ENCODE results near the gene LARP4B. TPM values are rescaled to one million over a fixed set of nuclear protein-coding genes. Genes with fewer than 3 reads are reported as not detected.

LARP4B gene
- total and polyA plus RNA-seq, 2 experiments from 2014 or later = 18.3 to 52.3 TPM

- TF ChIP-seq, protein P1, sequence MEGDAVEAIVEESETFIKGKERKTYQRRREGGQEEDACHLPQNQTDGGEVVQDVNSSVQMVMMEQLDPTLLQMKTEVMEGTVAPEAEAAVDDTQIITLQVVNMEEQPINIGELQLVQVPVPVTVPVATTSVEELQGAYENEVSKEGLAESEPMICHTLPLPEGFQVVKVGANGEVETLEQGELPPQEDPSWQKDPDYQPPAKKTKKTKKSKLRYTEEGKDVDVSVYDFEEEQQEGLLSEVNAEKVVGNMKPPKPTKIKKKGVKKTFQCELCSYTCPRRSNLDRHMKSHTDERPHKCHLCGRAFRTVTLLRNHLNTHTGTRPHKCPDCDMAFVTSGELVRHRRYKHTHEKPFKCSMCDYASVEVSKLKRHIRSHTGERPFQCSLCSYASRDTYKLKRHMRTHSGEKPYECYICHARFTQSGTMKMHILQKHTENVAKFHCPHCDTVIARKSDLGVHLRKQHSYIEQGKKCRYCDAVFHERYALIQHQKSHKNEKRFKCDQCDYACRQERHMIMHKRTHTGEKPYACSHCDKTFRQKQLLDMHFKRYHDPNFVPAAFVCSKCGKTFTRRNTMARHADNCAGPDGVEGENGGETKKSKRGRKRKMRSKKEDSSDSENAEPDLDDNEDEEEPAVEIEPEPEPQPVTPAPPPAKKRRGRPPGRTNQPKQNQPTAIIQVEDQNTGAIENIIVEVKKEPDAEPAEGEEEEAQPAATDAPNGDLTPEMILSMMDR (conservative IDR thresholded peaks at IDR 0.05; ENCODE audit: low read depth in 2 of 2) = no peak
- TF ChIP-seq CREB1 (CRISPR knock-in tag; IDR thresholded peaks at IDR 0.05; ENCODE audit: low read depth) (no peak), EZH2phosphoT487 (IDR thresholded peaks at IDR 0.05; ENCODE audit: unreplicated experiment) (no peak), STAT1 (IDR thresholded peaks at IDR 0.05; ENCODE audit: unreplicated experiment) (no peak), ETS1 (IDR thresholded peaks at IDR 0.05) (no peak), ZNF331 (CRISPR knock-in tag; IDR thresholded peaks at IDR 0.05; ENCODE audit: low read depth) (no peak), POLR2AphosphoS5 (IDR thresholded peaks at IDR 0.05; ENCODE audit: low read depth) (no peak), JUNB (IDR thresholded peaks at IDR 0.05; ENCODE audit: unreplicated experiment) (no peak), NANOG (IDR thresholded peaks at IDR 0.05; ENCODE audit: borderline replicate concordance) (no peak), EZH2 (IDR thresholded peaks at IDR 0.05; ENCODE audit: low read depth, unreplicated experiment) (no peak), ZNF114 (CRISPR knock-in tag; IDR thresholded peaks at IDR 0.05) (no peak)
- TF ChIP-seq, protein P2, sequence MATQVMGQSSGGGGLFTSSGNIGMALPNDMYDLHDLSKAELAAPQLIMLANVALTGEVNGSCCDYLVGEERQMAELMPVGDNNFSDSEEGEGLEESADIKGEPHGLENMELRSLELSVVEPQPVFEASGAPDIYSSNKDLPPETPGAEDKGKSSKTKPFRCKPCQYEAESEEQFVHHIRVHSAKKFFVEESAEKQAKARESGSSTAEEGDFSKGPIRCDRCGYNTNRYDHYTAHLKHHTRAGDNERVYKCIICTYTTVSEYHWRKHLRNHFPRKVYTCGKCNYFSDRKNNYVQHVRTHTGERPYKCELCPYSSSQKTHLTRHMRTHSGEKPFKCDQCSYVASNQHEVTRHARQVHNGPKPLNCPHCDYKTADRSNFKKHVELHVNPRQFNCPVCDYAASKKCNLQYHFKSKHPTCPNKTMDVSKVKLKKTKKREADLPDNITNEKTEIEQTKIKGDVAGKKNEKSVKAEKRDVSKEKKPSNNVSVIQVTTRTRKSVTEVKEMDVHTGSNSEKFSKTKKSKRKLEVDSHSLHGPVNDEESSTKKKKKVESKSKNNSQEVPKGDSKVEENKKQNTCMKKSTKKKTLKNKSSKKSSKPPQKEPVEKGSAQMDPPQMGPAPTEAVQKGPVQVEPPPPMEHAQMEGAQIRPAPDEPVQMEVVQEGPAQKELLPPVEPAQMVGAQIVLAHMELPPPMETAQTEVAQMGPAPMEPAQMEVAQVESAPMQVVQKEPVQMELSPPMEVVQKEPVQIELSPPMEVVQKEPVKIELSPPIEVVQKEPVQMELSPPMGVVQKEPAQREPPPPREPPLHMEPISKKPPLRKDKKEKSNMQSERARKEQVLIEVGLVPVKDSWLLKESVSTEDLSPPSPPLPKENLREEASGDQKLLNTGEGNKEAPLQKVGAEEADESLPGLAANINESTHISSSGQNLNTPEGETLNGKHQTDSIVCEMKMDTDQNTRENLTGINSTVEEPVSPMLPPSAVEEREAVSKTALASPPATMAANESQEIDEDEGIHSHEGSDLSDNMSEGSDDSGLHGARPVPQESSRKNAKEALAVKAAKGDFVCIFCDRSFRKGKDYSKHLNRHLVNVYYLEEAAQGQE (IDR thresholded peaks at IDR 0.05; ENCODE audit: unreplicated experiment) = no peak
Observed at GRCh38 chr10:869171-869570, 62.3 kb downstream of the LARP4B start (continued).

DNA sequence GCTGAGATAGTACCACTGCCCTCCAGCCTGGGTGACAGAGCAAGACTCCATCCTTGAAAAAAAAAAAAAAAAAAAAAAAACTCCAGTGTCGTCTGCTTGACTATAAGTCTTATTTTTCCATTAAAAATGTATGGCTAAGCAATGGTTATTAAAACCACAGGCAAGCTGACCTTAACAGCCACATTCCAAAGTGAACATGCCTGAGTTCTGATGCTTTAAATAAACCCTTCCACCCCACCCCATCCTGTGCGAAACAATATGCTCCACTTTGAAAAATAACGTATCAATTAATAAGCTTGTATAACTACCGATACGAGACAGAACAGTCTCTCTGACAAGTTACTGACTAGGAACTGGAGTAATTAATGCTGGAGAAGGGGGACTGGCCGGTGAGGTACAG lies 63.7 kb downstream of the LARP4B start:
- Histone ChIP-seq H3K27ac (ENCODE audit: low read depth) (0 out of 2 replicates have a peak overlapping the region, but pooled peaks have one; percentile 42), H3K27me3 (ENCODE audit: insufficient read depth) (no peaks in the 10 kb centered on the region), H4K20me1 (replicated peaks; ENCODE audit: insufficient read depth) (peaks cover 48% of the 10 kb centered on the region), H3K9me2 (ENCODE audit: insufficient read depth) (no peaks in the 10 kb centered on the region), H3K79me2 (replicated peaks; ENCODE audit: insufficient read depth) (peaks cover 80% of the 10 kb centered on the region), H3K4me2 (no peak overlapping the region), H3K4me1 (ENCODE audit: insufficient read depth) (peaks cover 4% of the 10 kb centered on the region), H3F3A (replicated peaks; ENCODE audit: low read depth) (no peaks in the 10 kb centered on the region), H3K36me3 (ENCODE audit: insufficient read depth) (peaks cover 15% of the 10 kb centered on the region; the same call in 1 of the 2 replicates), H2AFZ (no peak overlapping the region), H3K4me3 (no peak overlapping the region)
- DNase-seq (ENCODE audit: low spot score) = no peak
- Mint-ChIP-seq H3K4me1 (peaks cover 15% of the 10 kb centered on the region; the same call in 2 of the 3 replicates), H3K9me3 (no peaks in the 10 kb centered on the region), H3K27ac (no peak overlapping the region), H3K36me3 (ENCODE audit: low read depth) (peaks cover 35% of the 10 kb centered on the region), H3K4me3 (no peak overlapping the region), H3K27me3 (ENCODE audit: insufficient read depth, low read depth, poor library complexity) (peaks cover 2% of the 10 kb centered on the region)
- no peak for ATAC-seq
- no peak for TF ChIP-seq EZH2 (IDR thresholded peaks at IDR 0.05; ENCODE audit: low read depth, unreplicated experiment)
- TF ChIP-seq NANOG (IDR thresholded peaks at IDR 0.05; ENCODE audit: borderline replicate concordance) = no peak
- TF ChIP-seq, protein P1 (conservative IDR thresholded peaks at IDR 0.05; ENCODE audit: low read depth in 2 of 2) = no peak
- TF ChIP-seq STAT1 (IDR thresholded peaks at IDR 0.05; ENCODE audit: unreplicated experiment) = no peak
- TF ChIP-seq ZNF114 (CRISPR knock-in tag; IDR thresholded peaks at IDR 0.05) = no peak
- TF ChIP-seq, protein P2 (IDR thresholded peaks at IDR 0.05; ENCODE audit: unreplicated experiment) = no peak
- no peak for TF ChIP-seq ETS1 (IDR thresholded peaks at IDR 0.05)
